Activated CD4-positive, alpha-beta T cell treated with anti-CD3 and anti-CD28 coated beads, Interleukin-10, Interleukin-2, amounts not matched to agents 100 ng/mL and 50 ng/mL, durations not matched to agents 16 hours and 8 hours (primary cell): ENCODE data around the gene C16orf46.

Experiments
- DNase-seq: peaks from one replicate; pipeline ENCODE4 v3.0.0-alpha.2; 2020

The C16orf46 gene

DNA sequence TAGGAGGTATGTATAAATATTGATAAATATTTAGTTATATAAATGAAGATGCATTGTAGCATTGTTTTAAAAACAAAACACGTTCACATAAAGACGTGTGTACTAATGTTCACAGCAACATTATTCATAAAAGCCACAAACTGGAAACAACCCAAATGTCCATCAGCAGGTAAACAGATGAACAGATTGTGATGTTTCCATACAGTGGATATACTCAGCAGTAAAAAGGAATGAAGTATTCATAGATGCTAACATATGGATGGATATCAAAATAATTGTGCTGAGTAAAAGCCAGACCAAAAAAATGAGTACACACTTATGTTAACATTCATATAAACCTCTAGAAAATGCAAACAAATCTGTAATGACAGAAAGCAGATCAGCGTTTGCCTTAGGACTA, 64.1 kb downstream of the C16orf46 start:
- no peak for DNase-seq
